GM23338 (cell line): ENCODE measurements around the gene PLIN4. TPM values are rescaled to one million over a fixed set of nuclear protein-coding genes. Genes with fewer than 3 reads are reported as not detected.

Experiments
- ATAC-seq: fragments of 200-7000 bp; cut with Tn5 transposase; 3 replicates; pipeline ENCODE4 v1.9.1; 2020
- DNase-seq: peaks from one replicate; pipeline ENCODE4 v3.0.0-alpha.2; 2015; ENCODE audit warnings: low spot score
- H2AFZ ChIP-seq: fragments of 200-600 bp; sonication (generic); 2 replicates; pipeline ENCODE4 v1.8.0; 2016; ENCODE audit warnings: antibody characterized with exemption, mild to moderate bottlenecking, moderate library complexity
- H3F3A ChIP-seq: fragments of 200-600 bp; sonication (generic); replicated peaks from 2 replicates; pipeline ENCODE4 v1.8.0; 2017; ENCODE audit warnings: antibody characterized with exemption, mixed run types, low read depth
- H3K27ac ChIP-seq: fragments of 200-600 bp; sonication (generic); 2 replicates; pipeline ENCODE4 v1.6.1; 2016; ENCODE audit warnings: low read depth
- H3K27me3 ChIP-seq: fragments of 200-600 bp; sonication (generic); 2 replicates; pipeline ENCODE4 v1.8.0; 2016; ENCODE audit warnings: mild to moderate bottlenecking, mixed run types, moderate library complexity; ENCODE audit not compliant: insufficient read depth
- H3K36me3 ChIP-seq: fragments of 200-600 bp; sonication (generic); 2 replicates; pipeline ENCODE4 v1.8.0; 2016; ENCODE audit warnings: mild to moderate bottlenecking; ENCODE audit not compliant: insufficient read depth
- H3K4me1 ChIP-seq: fragments of 200-600 bp; sonication (generic); 2 replicates; pipeline ENCODE4 v1.8.0; 2016; ENCODE audit warnings: mild to moderate bottlenecking, moderate library complexity; ENCODE audit not compliant: insufficient read depth
- H3K4me2 ChIP-seq: fragments of 200-600 bp; sonication (generic); 2 replicates; pipeline ENCODE4 v1.7.1; 2017; ENCODE audit warnings: mixed run types
- H3K4me3 ChIP-seq: fragments of 200-600 bp; sonication (generic); 2 replicates; pipeline ENCODE4 v1.6.1; 2016; ENCODE audit warnings: mixed run types
- H3K79me2 ChIP-seq: fragments of 200-600 bp; sonication (generic); replicated peaks from 2 replicates; pipeline ENCODE4 v1.8.0; 2017; ENCODE audit warnings: mild to moderate bottlenecking; ENCODE audit not compliant: insufficient read depth
- H3K9me2 ChIP-seq: fragments of 200-600 bp; sonication (generic); 2 replicates; pipeline ENCODE4 v1.8.0; 2017; ENCODE audit not compliant: insufficient read depth
- H4K20me1 ChIP-seq: fragments of 200-600 bp; sonication (generic); replicated peaks from 2 replicates; pipeline ENCODE4 v1.8.0; 2017; ENCODE audit warnings: mild to moderate bottlenecking; ENCODE audit not compliant: insufficient read depth
- H3K27ac Mint-ChIP-seq: 2 replicates; pipeline ENCODE4 v1.8.0; 2020; ENCODE audit warnings: inconsistent platforms, mild to moderate bottlenecking, moderate library complexity, mixed read lengths
- H3K27me3 Mint-ChIP-seq: 3 replicates; pipeline ENCODE4 v1.8.0; 2022; ENCODE audit warnings: low read depth, mild to moderate bottlenecking, moderate library complexity, mixed read lengths, inconsistent platforms; ENCODE audit not compliant: insufficient read depth, poor library complexity
- H3K36me3 Mint-ChIP-seq: 3 replicates; pipeline ENCODE4 v1.8.0; 2021; ENCODE audit warnings: low read depth, mild to moderate bottlenecking, inconsistent platforms, moderate library complexity, mixed read lengths
- H3K4me1 Mint-ChIP-seq: 3 replicates; pipeline ENCODE4 v1.8.0; 2020; ENCODE audit warnings: mild to moderate bottlenecking, inconsistent platforms, mixed read lengths
- H3K4me3 Mint-ChIP-seq: 3 replicates; pipeline ENCODE4 v1.8.0; 2021; ENCODE audit warnings: moderate library complexity, mild to moderate bottlenecking, inconsistent platforms, mixed read lengths
- H3K9me3 Mint-ChIP-seq: 3 replicates; pipeline ENCODE4 v1.8.0; 2020; ENCODE audit warnings: moderate library complexity, mild to moderate bottlenecking, inconsistent platforms, mixed read lengths
- EZH2 ChIP-seq: fragments of 200-600 bp; sonication (generic); IDR thresholded peaks from one replicate; pipeline ENCODE4 v1.8.0; 2017; ENCODE audit warnings: antibody characterized with exemption, mild to moderate bottlenecking, low read depth; ENCODE audit not compliant: unreplicated experiment
- NANOG ChIP-seq: IDR thresholded peaks from 2 replicates; pipeline ENCODE4 v1.6.1; 2016; ENCODE audit warnings: antibody characterized with exemption, borderline replicate concordance
- POLR2AphosphoS5 ChIP-seq: IDR thresholded peaks from 2 replicates; pipeline ENCODE4 v1.6.1; 2016; ENCODE audit warnings: antibody characterized with exemption, low read depth
- ZNF462 ChIP-seq: fragments of 250-450 bp; sonication (Bioruptor Pico); IDR thresholded peaks from 2 replicates; pipeline ENCODE4 v1.5.0; 2020; ENCODE audit warnings: mild to moderate bottlenecking, moderate library complexity
- polyA plus RNA-seq: library from polyadenylated mRNA; unstranded; fragments of >200 nt; fragmentation: Nextera tagmentation; extraction: Ambion mirVana; gene quantifications from 2 replicates; pipeline ENCODE4 v1.2.1, GENCODE V29; 2016
- total RNA-seq: library from RNA; depleted of rRNA; stranded (reverse); fragments of >200 nt; shearing (Covaris generic); gene quantifications from 2 replicates; pipeline ENCODE4 v1.2.3, GENCODE V29; 2014

The PLIN4 gene
- total and polyA plus RNA-seq, 2 experiments from 2014 or later: 0.19 to 0.59 TPM

GRCh38 chr19:4498694-4499093 is 19.6 kb downstream of the PLIN4 start (continued):
- no peak for TF ChIP-seq ZNF462 (CRISPR knock-in tag)

- TF ChIP-seq POLR2AphosphoS5 (no peak), EZH2 (no peak), NANOG (no peak)
- Histone ChIP-seq H3K9me2 (no peaks in the 10 kb centered on the region), H3K4me3 (no peak overlapping the region), H3K27me3 (no peaks in the 10 kb centered on the region), H3K27ac (no peak overlapping the region), H3F3A (no peaks in the 10 kb centered on the region), H3K4me2 (no peak overlapping the region), H4K20me1 (no peaks in the 10 kb centered on the region; the same call in 1 of the 2 replicates), H3K79me2 (no peaks in the 10 kb centered on the region), H3K4me1 (no peaks in the 10 kb centered on the region), H2AFZ (no peak overlapping the region), H3K36me3 (peaks cover 10% of the 10 kb centered on the region; the same call in 1 of the 2 replicates)
- H3K9me3 Mint-ChIP-seq: no peaks in the 10 kb centered on the region
- H3K36me3 Mint-ChIP-seq: peaks cover 29% of the 10 kb centered on the region
- H3K4me1 Mint-ChIP-seq: no peaks in the 10 kb centered on the region
- DNase-seq: no peak
- no peak overlapping the region for H3K27ac Mint-ChIP-seq
- H3K4me3 Mint-ChIP-seq: no peak overlapping the region
- peaks cover 6% of the 10 kb centered on the region for H3K27me3 Mint-ChIP-seq
- ATAC-seq: no peak
Observed at GRCh38 chr19:4497770-4498389, 20.4 kb downstream of the PLIN4 start.
